ENCODE measurements around the gene OR51L1.

DNA sequence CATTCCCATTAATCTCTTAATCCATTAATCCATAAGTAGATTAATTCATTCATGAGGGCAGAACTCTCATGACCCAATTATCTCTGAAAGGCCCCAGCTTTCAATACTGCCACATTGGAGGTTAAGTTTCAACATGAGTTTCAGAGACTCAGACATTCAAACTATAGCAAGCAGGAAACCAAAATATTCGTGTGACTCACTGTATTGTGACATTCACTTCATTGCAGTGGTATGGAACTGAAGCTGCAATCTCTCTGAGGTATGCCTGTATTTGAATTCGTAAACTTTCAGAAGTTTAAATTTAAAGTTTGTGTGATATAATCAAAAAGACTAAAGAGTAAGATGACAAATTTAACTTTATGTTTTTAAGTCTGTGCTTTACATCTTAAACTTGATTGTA is 48.7 kb downstream of the OR51L1 start:
- TF ChIP-seq POLR2A (IDR thresholded peaks at IDR 0.05) (no peak), POLR2AphosphoS5 (IDR thresholded peaks at IDR 0.05) (no peak), EP300 (IDR thresholded peaks at IDR 0.05) (no peak)
- TF ChIP-seq, protein P1, sequence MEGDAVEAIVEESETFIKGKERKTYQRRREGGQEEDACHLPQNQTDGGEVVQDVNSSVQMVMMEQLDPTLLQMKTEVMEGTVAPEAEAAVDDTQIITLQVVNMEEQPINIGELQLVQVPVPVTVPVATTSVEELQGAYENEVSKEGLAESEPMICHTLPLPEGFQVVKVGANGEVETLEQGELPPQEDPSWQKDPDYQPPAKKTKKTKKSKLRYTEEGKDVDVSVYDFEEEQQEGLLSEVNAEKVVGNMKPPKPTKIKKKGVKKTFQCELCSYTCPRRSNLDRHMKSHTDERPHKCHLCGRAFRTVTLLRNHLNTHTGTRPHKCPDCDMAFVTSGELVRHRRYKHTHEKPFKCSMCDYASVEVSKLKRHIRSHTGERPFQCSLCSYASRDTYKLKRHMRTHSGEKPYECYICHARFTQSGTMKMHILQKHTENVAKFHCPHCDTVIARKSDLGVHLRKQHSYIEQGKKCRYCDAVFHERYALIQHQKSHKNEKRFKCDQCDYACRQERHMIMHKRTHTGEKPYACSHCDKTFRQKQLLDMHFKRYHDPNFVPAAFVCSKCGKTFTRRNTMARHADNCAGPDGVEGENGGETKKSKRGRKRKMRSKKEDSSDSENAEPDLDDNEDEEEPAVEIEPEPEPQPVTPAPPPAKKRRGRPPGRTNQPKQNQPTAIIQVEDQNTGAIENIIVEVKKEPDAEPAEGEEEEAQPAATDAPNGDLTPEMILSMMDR (IDR thresholded peaks at IDR 0.05): no peak

Measured in sigmoid colon (tissue), 4 donors.